Measurements from ENCODE around the gene GMPPB.

DNA sequence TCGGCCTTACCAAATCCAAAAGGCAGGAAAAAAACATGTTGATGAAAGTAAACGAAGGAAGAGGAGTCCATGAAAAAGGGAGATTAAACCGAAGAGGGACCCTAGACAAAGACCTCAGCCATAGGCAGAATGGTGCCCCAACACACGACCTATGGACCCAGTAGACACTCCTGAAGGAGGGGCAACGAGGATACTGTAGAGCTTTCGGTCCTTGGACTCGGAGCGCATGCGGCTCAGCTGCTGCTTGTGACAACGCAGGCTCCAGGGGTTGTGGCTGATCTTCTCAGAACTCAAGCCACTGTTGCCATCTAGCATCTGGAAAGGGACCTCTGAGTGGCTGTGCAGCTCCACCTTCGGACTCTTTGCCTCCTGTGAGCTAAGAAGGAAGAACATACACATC lies 8.8 kb upstream of the GMPPB start:
- TF ChIP-seq CTCF (IDR thresholded peaks at IDR 0.05; ENCODE audit: low read depth, low read length) (no peak), EZH2phosphoT487 (IDR thresholded peaks at IDR 0.05; ENCODE audit: low read depth) (no peak)

Measured in OCI-LY3 (cell line).